ENCODE measurements around the gene LIFR.

The LIFR gene, protein sequence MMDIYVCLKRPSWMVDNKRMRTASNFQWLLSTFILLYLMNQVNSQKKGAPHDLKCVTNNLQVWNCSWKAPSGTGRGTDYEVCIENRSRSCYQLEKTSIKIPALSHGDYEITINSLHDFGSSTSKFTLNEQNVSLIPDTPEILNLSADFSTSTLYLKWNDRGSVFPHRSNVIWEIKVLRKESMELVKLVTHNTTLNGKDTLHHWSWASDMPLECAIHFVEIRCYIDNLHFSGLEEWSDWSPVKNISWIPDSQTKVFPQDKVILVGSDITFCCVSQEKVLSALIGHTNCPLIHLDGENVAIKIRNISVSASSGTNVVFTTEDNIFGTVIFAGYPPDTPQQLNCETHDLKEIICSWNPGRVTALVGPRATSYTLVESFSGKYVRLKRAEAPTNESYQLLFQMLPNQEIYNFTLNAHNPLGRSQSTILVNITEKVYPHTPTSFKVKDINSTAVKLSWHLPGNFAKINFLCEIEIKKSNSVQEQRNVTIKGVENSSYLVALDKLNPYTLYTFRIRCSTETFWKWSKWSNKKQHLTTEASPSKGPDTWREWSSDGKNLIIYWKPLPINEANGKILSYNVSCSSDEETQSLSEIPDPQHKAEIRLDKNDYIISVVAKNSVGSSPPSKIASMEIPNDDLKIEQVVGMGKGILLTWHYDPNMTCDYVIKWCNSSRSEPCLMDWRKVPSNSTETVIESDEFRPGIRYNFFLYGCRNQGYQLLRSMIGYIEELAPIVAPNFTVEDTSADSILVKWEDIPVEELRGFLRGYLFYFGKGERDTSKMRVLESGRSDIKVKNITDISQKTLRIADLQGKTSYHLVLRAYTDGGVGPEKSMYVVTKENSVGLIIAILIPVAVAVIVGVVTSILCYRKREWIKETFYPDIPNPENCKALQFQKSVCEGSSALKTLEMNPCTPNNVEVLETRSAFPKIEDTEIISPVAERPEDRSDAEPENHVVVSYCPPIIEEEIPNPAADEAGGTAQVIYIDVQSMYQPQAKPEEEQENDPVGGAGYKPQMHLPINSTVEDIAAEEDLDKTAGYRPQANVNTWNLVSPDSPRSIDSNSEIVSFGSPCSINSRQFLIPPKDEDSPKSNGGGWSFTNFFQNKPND

GRCh38 chr5:38556599-38557307 is at the start of gene LIFR:
Gene LIFR, minus strand, starts transcription at chr5:38556646. Its CDS starts 25,999 bp downstream, at chr5:38530647.
- H3K27ac ChIP-seq: peak within 1 kb of the TSS; percentile 99
- TF ChIP-seq CTCF (conservative IDR thresholded peaks at IDR 0.05): no peak

- no peak overlapping the region; the same call in 1 of the 2 replicates for H3K27ac ChIP-seq
- TF ChIP-seq CTCF (conservative IDR thresholded peaks at IDR 0.05): no peak
Measured at GRCh38 chr5:38605610-38606009, 49.2 kb upstream of the LIFR start.

DNA sequence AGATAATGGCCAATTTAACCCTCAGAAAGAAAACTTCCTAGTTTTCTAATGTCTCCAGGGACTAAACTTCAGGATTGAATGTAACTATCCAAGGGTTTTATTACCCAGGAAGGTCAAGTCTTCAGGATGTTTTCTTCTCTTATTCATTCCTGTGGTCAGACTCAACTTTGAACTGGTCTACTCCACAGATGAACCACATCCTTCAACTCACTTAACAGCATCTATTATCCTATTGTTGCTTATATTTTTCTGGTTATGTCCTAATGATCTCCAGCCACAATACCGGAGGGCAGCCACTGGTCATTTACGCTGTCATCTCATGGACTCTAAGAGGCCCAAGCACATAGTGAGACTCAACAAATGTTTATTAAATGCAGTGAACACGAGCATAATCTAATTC is 47.2 kb upstream of the LIFR start:
- no peak overlapping the region for H3K27ac ChIP-seq
- no peak for TF ChIP-seq CTCF (conservative IDR thresholded peaks at IDR 0.05)

DNA sequence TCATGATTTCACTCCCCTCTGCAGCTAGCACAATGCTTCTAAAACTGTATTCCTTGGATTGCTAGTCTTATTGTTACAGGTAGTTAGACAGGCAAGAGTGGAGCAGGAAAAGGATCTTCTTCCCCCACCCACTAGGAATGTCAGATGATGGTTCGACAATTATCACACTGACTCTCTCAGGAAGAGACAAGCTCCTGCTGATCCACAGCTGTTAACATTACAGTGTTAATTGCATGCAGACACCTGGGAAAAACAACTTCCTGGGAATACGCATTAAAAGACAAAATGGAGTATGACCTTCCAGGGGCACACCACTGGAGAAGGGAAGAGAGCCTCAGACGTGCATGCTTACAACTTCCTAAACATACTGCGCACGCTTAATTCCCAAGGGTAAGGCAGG is 46.2 kb upstream of the LIFR start:
- H3K27ac ChIP-seq: no peak overlapping the region
- TF ChIP-seq CTCF (conservative IDR thresholded peaks at IDR 0.05): no peak

GRCh38 chr5:38601863-38602298 is 45.4 kb upstream of the LIFR start:
- no peak for TF ChIP-seq CTCF (conservative IDR thresholded peaks at IDR 0.05)
- peak overlapping the region; percentile 66; the same call in 1 of the 2 replicates for H3K27ac ChIP-seq

- H3K27ac ChIP-seq: peak overlapping the region; percentile 66
- no peak for TF ChIP-seq CTCF (conservative IDR thresholded peaks at IDR 0.05)
Measured at GRCh38 chr5:38601133-38601862, 44.9 kb upstream of the LIFR start.
